HCT116 (cell line): ENCODE results near the gene KRT86. TPM values are rescaled to one million over a fixed set of nuclear protein-coding genes. Genes with fewer than 3 reads are reported as not detected.

ENCODE experiments used
- ATAC-seq: fragments of 200-7000 bp; cut with Tn5 transposase; 2 replicates; pipeline ENCODE4 v1.9.1; 2020; ENCODE audit warnings: mild to moderate bottlenecking, moderate library complexity
- BruUV-seq: library from RNA; stranded (reverse); fragments of 400-500 nt; replicated peaks from 2 replicates; lab custom pipeline; 2021; lab: Mats Ljungman, UMichigan
- CTCF ChIA-PET: fragments of 300-600 bp; sonication (Branson Sonifier 250); formaldehyde crosslinking; loops from one replicate; lab custom pipeline; 2021; ENCODE audit warnings: antibody characterized with exemption; lab: Charles Lee
- POLR2A ChIA-PET: fragments of 300-600, 350-600 bp; sonication (Branson Sonifier 250); formaldehyde crosslinking; loops from one replicate; lab custom pipeline; 2021; ENCODE audit warnings: antibody characterized with exemption; lab: Charles Lee
- RAD21 ChIA-PET, 2 experiments: fragments of 300-600 bp; sonication (Branson Sonifier 250); formaldehyde crosslinking; loops; one replicate each; lab custom pipeline; 2023; ENCODE audit warnings: low total read pairs in 2 of 2; ENCODE audit not compliant: uncharacterized antibody in 2 of 2, unreplicated experiment in 2 of 2, low non-redundant PET in 1 of 2; lab: Charles Lee
- DNase-seq: peaks from one replicate; pipeline ENCODE4 v3.0.0-alpha.2; 2010; ENCODE audit warnings: low read depth, low spot score
- H2AFZ ChIP-seq: fragments of 200-600 bp; shearing (Covaris generic), sonication (generic); 2 replicates; pipeline ENCODE4 v1.6.1; 2017; ENCODE audit warnings: low read depth, mixed run types, mixed read lengths, antibody characterized with exemption, low read length; ENCODE audit not compliant: poor library complexity, severe bottlenecking
- H3K27ac ChIP-seq: 2 replicates; pipeline ENCODE4 v1.5.1; 2012; ENCODE audit warnings: low read depth, low read length
- H3K27me3 ChIP-seq: fragments of 200-600 bp; sonication (generic); 2 replicates; pipeline ENCODE4 v1.6.1; 2016; ENCODE audit warnings: mixed run types, low read length, mixed read lengths; ENCODE audit not compliant: insufficient read depth
- H3K36me3 ChIP-seq, 2 experiments: fragments of 200-500 bp in 1 of 2; fragments of 200-600 bp in 1 of 2; sonication (Bioruptor generic) in 1 of 2; sonication (generic) in 1 of 2; 2 replicates each; pipeline versions ENCODE4 v1.5.1 to v1.6.1; 2014 to 2016; ENCODE audit warnings: low read length in 2 of 2, inconsistent platforms in 1 of 2, mixed read lengths in 1 of 2, mixed run types in 1 of 2; ENCODE audit not compliant: insufficient read depth in 2 of 2, control insufficient read depth in 1 of 2
- H3K4me1 ChIP-seq, 2 experiments: fragments of 200-600 bp in 1 of 2; sonication (generic) in 1 of 2; 2 replicates each; pipeline versions ENCODE4 v1.5.1 to v1.6.1; 2012 to 2017; ENCODE audit warnings: low read length in 2 of 2, inconsistent platforms in 1 of 2, mild to moderate bottlenecking in 1 of 2, mixed read lengths in 1 of 2, mixed run types in 1 of 2, moderate library complexity in 1 of 2; ENCODE audit not compliant: insufficient read depth in 2 of 2, control insufficient read depth in 1 of 2
- H3K4me2 ChIP-seq: fragments of 200-600 bp; sonication (generic); 2 replicates; pipeline ENCODE4 v1.6.1; 2017; ENCODE audit warnings: mixed run types, low read length, mixed read lengths
- H3K4me3 ChIP-seq, 2 experiments: fragments of 200-600 bp in 1 of 2; sonication (generic) in 1 of 2; replicated peaks in 1 of 2; 2 replicates each; pipeline ENCODE4 v1.5.1; 2011 to 2016; ENCODE audit warnings: low read length in 2 of 2, control low read depth in 1 of 2, low read depth in 1 of 2, mild to moderate bottlenecking in 1 of 2, mixed read lengths in 1 of 2, mixed run types in 1 of 2
- H3K79me2 ChIP-seq: fragments of 200-600 bp; sonication (generic); 2 replicates; pipeline ENCODE4 v1.6.1; 2017; ENCODE audit warnings: mild to moderate bottlenecking, mixed run types, low read length, moderate library complexity, mixed read lengths; ENCODE audit not compliant: insufficient read depth
- H3K9ac ChIP-seq: fragments of 200-600 bp; sonication (generic); 2 replicates; pipeline ENCODE4 v1.6.1; 2016; ENCODE audit warnings: low read length, mixed read lengths
- H3K9me2 ChIP-seq: fragments of 200-600 bp; sonication (generic), shearing (Covaris generic); 2 replicates; pipeline ENCODE4 v1.6.1; 2017; ENCODE audit warnings: mixed run types, mild to moderate bottlenecking, moderate library complexity; ENCODE audit not compliant: insufficient read depth
- H3K9me3 ChIP-seq, 2 experiments: fragments of 200-500 bp in 1 of 2; fragments of 200-600 bp in 1 of 2; sonication (Bioruptor generic) in 1 of 2; sonication (generic) in 1 of 2; 2 replicates each; pipeline ENCODE4 v1.6.1; 2014 to 2017; ENCODE audit warnings: low read length in 2 of 2, mixed read lengths in 2 of 2, inconsistent platforms in 1 of 2, low read depth in 1 of 2, mild to moderate bottlenecking in 1 of 2, mixed run types in 1 of 2, moderate library complexity in 1 of 2; ENCODE audit not compliant: control insufficient read depth in 1 of 2, insufficient read depth in 1 of 2
- H4K20me1 ChIP-seq: fragments of 200-600 bp; sonication (generic), shearing (Covaris generic); 2 replicates; pipeline ENCODE4 v1.6.1; 2017; ENCODE audit warnings: mixed run types, mild to moderate bottlenecking, moderate library complexity; ENCODE audit not compliant: insufficient read depth
- ELF1 ChIP-seq: IDR thresholded peaks from 2 replicates; pipeline ENCODE4 v1.6.1; 2012; ENCODE audit warnings: low read depth, borderline replicate concordance
- EZH2 ChIP-seq: fragments of 200-600 bp; sonication (generic); IDR thresholded peaks from 2 replicates; pipeline ENCODE4 v1.6.1; 2017; ENCODE audit warnings: antibody characterized with exemption, mixed run types
- JUND ChIP-seq: IDR thresholded peaks from 2 replicates; pipeline ENCODE4 v1.6.1; 2012
- POLR2A ChIP-seq: IDR thresholded peaks from 2 replicates; pipeline ENCODE4 v1.7.0; 2011; ENCODE audit warnings: borderline replicate concordance; ENCODE audit not compliant: insufficient read depth, insufficient read length; ENCODE audit errors: extremely low read depth
- TCF7L2 ChIP-seq: IDR thresholded peaks from 2 replicates; pipeline ENCODE4 v1.7.0; 2011; ENCODE audit warnings: borderline replicate concordance, inconsistent platforms; ENCODE audit not compliant: insufficient read depth, insufficient read length; ENCODE audit errors: extremely low read depth
- YY1 ChIP-seq: IDR thresholded peaks from 2 replicates; pipeline ENCODE4 v1.6.1; 2011; ENCODE audit warnings: low read length, low read depth, moderate library complexity, mild to moderate bottlenecking; ENCODE audit not compliant: insufficient replicate concordance; ENCODE audit errors: extremely low read depth
- ZFX ChIP-seq: fragments of 450-650 bp; IDR thresholded peaks from 2 replicates; pipeline ENCODE4 v1.6.1; 2017
- intact Hi-C: fragments of 100-400 bp; cut with micrococcal nuclease; formaldehyde crosslinking; loops from 2 replicates; pipeline ENCODE4 v1.10.0; 2022
- total RNA-seq: library from RNA; stranded (reverse); gene quantifications from one replicate; pipeline ENCODE4 v1.2.1, GENCODE V29; 2021; ENCODE audit not compliant: unreplicated experiment
- TF ChIP-seq, protein P1 (sequence below): IDR thresholded peaks from 2 replicates; pipeline ENCODE4 v1.6.1; 2012; ENCODE audit warnings: low read depth
- TF ChIP-seq, protein P2 (sequence below): IDR thresholded peaks from 2 replicates; pipeline ENCODE4 v1.6.1; 2011; ENCODE audit warnings: mild to moderate bottlenecking, low read length, moderate library complexity; ENCODE audit not compliant: insufficient replicate concordance; ENCODE audit errors: extremely low read depth
- TF ChIP-seq, protein P3 (sequence below): IDR thresholded peaks from 2 replicates; pipeline ENCODE4 v1.6.1; 2012

KRT86 gene
- total RNA-seq, 1 experiment from 2014 or later = 1.5 TPM

DNA sequence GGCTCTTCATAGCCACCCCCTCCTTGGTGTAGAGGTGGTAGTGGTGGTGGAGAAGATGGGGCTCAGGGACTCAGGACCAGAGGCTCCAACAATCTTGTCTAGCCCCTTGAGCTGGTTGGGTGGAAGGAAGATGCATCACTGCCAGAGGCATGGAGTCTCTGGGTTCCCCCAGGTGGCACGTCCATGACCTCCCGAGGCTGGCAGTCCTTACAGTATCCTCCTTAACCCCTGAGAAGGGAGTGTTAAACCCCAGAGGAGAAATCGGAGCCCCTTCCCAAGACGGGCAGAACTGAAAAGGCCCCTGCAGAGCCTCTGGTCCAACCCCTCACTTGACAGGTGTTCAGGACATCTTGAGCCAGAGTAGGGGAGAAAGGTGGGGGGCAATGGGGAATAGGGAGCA is 37.6 kb downstream of the KRT86 start:
- Histone ChIP-seq H3K9me3 (no peaks in the 10 kb centered on the region), H3K4me3 (no peak overlapping the region), H3K27ac (no peak overlapping the region), H3K9me2 (no peaks in the 10 kb centered on the region), H3K9ac (no peak overlapping the region), H3K4me1 (peaks cover 10 to 29% of the 10 kb centered on the region in 2 experiments), H3K27me3 (no peaks in the 10 kb centered on the region), H2AFZ (no peak overlapping the region), H3K79me2 (no peaks in the 10 kb centered on the region), H3K4me2 (no peak overlapping the region)
- CTCF ChIA-PET = interaction anchor here (0.7 to 2.7 kb wide), 4 partner anchors 8 to 155 kb away, joined by 3 to 17 read pairs (median 6); no protein-coding TSS in a partner anchor
- BruUV-seq = no TSS peak
- no peak for DNase-seq
- POLR2A ChIA-PET = interaction anchor here (1.7 kb wide), 1 partner anchor 31 kb away, joined by 4 read pairs; no protein-coding TSS in a partner anchor
- intact Hi-C loops = no loop called here
- TF ChIP-seq, protein P1, sequence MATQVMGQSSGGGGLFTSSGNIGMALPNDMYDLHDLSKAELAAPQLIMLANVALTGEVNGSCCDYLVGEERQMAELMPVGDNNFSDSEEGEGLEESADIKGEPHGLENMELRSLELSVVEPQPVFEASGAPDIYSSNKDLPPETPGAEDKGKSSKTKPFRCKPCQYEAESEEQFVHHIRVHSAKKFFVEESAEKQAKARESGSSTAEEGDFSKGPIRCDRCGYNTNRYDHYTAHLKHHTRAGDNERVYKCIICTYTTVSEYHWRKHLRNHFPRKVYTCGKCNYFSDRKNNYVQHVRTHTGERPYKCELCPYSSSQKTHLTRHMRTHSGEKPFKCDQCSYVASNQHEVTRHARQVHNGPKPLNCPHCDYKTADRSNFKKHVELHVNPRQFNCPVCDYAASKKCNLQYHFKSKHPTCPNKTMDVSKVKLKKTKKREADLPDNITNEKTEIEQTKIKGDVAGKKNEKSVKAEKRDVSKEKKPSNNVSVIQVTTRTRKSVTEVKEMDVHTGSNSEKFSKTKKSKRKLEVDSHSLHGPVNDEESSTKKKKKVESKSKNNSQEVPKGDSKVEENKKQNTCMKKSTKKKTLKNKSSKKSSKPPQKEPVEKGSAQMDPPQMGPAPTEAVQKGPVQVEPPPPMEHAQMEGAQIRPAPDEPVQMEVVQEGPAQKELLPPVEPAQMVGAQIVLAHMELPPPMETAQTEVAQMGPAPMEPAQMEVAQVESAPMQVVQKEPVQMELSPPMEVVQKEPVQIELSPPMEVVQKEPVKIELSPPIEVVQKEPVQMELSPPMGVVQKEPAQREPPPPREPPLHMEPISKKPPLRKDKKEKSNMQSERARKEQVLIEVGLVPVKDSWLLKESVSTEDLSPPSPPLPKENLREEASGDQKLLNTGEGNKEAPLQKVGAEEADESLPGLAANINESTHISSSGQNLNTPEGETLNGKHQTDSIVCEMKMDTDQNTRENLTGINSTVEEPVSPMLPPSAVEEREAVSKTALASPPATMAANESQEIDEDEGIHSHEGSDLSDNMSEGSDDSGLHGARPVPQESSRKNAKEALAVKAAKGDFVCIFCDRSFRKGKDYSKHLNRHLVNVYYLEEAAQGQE = no peak
- TF ChIP-seq ELF1 (no peak), YY1 (no peak), ZFX (no peak), POLR2A (no peak), TCF7L2 (no peak), JUND (no peak), EZH2 (no peak)
- TF ChIP-seq, protein P2, sequence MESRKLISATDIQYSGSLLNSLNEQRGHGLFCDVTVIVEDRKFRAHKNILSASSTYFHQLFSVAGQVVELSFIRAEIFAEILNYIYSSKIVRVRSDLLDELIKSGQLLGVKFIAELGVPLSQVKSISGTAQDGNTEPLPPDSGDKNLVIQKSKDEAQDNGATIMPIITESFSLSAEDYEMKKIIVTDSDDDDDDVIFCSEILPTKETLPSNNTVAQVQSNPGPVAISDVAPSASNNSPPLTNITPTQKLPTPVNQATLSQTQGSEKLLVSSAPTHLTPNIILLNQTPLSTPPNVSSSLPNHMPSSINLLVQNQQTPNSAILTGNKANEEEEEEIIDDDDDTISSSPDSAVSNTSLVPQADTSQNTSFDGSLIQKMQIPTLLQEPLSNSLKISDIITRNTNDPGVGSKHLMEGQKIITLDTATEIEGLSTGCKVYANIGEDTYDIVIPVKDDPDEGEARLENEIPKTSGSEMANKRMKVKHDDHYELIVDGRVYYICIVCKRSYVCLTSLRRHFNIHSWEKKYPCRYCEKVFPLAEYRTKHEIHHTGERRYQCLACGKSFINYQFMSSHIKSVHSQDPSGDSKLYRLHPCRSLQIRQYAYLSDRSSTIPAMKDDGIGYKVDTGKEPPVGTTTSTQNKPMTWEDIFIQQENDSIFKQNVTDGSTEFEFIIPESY = no peak
- TF ChIP-seq, protein P3, sequence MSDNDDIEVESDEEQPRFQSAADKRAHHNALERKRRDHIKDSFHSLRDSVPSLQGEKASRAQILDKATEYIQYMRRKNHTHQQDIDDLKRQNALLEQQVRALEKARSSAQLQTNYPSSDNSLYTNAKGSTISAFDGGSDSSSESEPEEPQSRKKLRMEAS = no peak
- TF ChIP-seq, all 23 proteins: peak for 0
- Histone ChIP-seq H3K36me3 (no peaks in the 10 kb centered on the region), H4K20me1 (no peaks in the 10 kb centered on the region)
- no peak for ATAC-seq
- RAD21 ChIA-PET = no interaction called here
